Measurements from ENCODE around the gene FOXD1. TPM values are rescaled to one million over a fixed set of nuclear protein-coding genes. Genes with fewer than 3 reads are reported as not detected.

The FOXD1 gene
- polyA plus RNA-seq: 0.15 TPM in 1 of 2 replicates, not detected in the other

GRCh38 chr5:73448463-73449136 is at the start of gene FOXD1:
Gene FOXD1, minus strand, starts transcription at chr5:73448777. Its CDS starts 415 bp downstream, at chr5:73448362.

Other genes starting within 250 kb of the FOXD1 start
- gene BTF3, start 49.7 kb upstream of the FOXD1 start, polyA plus RNA-seq: 452 and 455 TPM in 2 replicates
- 23.0 and 43.2 TPM in 2 replicates for gene ANKRA2, start 116.9 kb upstream of the FOXD1 start, polyA plus RNA-seq
- gene UTP15, start 117.0 kb upstream of the FOXD1 start, polyA plus RNA-seq: 9.8 and 18.1 TPM in 2 replicates
- 2.6 and 2.8 TPM in 2 replicates for gene ARHGEF28, start 177.4 kb upstream of the FOXD1 start, polyA plus RNA-seq